ENCODE results near the gene HTT. TPM values are rescaled to one million over a fixed set of nuclear protein-coding genes. Genes with fewer than 3 reads are reported as not detected.
A peak's percentile ranks its signal among the peaks of the same experiment; 100 is the strongest.

HTT gene
- total RNA-seq, 1 donor from 2014 or later, result 50.1 TPM

DNA sequence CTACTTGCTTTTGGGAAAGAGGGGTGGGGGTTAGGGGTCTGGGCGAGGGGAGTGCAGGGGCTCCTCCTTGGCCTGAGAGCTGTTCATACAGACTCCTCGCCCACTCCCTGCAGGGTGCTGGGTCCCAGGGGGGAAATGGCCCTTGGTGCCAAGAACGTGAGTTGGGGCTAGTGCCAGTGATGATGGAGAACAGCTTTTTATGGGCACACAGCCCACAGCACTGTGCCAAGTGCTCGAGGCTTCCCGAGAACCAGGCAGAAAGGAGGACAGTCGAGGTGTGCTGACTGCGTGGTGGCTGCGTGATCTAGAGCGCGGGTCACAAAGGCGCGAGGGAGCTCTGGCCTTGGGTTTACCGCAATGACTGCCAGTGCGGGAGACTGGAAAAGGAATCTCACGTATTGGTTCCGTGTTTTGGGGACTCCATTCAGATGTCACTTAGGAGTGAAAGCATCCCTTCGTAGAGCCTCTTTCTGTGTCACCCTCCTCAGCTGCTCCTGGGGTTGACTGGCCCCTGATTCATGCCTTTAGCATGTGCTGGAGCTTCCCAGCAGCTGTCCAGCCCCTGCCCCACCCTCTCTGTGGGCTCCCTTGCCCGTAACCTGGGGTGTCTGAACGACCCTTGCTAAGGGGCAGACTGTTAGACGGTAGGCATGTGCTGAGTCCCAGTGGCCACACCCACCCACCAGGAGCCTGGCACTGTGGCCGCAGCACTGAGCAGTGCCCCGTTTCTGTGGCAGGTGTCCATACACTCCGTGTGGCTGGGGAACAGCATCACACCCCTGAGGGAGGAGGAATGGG lies 153.6 kb downstream of the HTT start:
- FAIRE-seq, result no peak
- peak in 1 of 2 donors; percentile 39 for DNase-seq (ENCODE audit: low spot score in 2 of 2)

DNA sequence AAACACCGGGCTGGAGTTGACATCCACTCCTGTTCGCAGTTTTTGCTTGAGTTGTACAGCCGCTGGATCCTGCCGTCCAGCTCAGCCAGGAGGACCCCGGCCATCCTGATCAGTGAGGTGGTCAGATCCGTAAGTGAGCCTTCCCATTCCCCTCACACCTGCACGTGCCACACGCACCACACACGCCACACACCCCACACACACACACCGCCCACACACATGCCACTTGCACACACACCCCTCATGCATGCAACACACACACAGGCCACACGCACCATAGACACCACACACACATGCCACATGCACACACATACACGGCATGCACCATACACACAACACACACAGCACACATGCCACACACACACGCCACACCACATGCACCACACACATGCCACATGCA lies 154.4 kb downstream of the HTT start:
- DNase-seq (ENCODE audit: low spot score in 2 of 2) (peak in 1 of 2 donors; percentile 7), FAIRE-seq (no peak)

DNA sequence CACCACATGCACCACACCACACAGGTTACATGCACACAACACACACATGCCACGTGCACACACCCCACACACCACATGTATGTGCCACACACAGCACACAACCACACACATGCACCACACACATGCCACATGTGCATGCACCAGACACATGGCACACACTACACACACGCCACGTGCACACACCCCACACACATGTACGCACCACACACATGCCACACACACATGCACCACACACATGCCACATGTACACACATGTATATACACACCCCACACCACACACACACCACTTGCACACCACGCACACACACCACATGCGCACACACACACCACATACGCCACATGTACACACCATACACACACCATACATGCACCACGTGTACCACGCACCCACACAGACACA lies 154.8 kb downstream of the HTT start:
- DNase-seq (ENCODE audit: low spot score in 2 of 2), result no peak
- FAIRE-seq, result no peak

DNA sequence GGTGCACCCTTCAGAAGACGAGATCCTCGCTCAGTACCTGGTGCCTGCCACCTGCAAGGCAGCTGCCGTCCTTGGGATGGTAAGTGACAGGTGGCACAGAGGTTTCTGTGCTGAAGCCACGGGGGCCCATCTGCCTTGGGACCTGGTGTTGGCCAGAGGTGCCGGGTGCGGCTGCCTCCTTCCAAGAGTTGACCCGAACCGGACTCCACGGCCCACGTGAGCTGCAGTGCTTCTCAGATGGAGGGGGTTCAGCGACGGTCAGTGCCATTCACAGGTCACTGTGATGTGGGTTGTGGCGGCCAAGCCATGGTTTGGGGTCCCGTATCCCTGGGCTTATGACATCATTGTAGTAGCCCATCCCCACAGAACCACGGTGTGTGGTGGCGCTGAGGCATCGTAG lies 155.5 kb downstream of the HTT start:
- no peak for DNase-seq (ENCODE audit: low spot score in 2 of 2)
- no peak for FAIRE-seq

DNA sequence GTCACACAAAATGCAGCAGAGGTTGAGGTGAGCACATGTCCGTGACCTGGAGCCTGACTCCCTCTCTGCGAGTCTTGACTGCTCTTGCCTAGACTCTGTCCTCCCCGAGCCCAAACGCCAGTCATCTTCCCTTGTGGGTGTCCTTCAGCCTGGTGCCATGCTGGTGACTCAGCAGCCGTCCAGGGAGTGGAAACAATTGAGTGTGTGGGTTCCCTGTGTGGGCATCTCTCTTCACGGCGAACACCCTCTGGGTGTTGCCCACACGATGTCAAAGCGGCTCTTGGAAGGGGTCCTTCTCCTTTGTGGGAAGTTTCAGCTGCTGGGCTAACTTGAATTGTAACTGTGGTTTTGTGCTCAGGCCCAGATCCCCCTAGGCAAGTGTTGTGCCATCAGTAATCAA lies 157.0 kb downstream of the HTT start:
- DNase-seq (ENCODE audit: low spot score in 2 of 2) (no peak), FAIRE-seq (no peak)

DNA sequence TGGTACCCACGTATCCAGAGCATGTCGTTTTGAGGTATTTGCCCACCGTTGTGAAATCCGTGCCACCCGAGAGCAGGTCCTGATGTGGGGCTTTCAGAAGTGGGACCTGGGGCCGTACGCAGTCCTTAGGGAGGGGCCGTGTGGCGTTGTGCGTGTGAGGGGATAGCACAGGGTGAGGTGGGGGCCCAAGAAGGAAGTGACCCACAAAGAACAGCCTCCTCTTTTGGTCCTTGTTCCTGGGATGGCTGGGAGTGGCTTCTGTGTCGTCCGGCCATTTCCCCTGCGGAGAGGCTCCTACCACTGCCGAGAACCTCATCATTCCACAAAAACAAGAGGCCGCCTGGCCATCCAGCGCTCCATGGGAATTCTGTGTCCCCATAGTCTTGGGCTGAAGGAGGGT lies 157.5 kb downstream of the HTT start:
- FAIRE-seq (no peak), DNase-seq (ENCODE audit: low spot score in 2 of 2) (no peak)

DNA sequence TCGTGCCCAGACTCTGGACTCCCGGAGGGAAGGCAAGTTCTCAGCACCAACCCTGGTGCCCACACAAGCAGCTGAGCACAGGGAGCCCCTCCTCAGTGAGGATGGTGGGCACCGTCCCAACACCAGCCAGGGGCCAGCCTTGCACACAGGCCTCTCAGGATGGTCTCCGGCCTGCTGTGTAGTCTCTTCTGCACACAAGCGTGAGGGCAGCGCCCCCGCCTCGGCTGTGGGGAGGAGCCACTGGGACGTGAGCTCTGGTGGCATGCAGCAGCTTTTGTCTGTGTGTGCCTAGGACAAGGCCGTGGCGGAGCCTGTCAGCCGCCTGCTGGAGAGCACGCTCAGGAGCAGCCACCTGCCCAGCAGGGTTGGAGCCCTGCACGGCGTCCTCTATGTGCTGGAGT lies 158.4 kb downstream of the HTT start:
- FAIRE-seq, result no peak
- DNase-seq (ENCODE audit: low spot score in 2 of 2), result no peak

DNA sequence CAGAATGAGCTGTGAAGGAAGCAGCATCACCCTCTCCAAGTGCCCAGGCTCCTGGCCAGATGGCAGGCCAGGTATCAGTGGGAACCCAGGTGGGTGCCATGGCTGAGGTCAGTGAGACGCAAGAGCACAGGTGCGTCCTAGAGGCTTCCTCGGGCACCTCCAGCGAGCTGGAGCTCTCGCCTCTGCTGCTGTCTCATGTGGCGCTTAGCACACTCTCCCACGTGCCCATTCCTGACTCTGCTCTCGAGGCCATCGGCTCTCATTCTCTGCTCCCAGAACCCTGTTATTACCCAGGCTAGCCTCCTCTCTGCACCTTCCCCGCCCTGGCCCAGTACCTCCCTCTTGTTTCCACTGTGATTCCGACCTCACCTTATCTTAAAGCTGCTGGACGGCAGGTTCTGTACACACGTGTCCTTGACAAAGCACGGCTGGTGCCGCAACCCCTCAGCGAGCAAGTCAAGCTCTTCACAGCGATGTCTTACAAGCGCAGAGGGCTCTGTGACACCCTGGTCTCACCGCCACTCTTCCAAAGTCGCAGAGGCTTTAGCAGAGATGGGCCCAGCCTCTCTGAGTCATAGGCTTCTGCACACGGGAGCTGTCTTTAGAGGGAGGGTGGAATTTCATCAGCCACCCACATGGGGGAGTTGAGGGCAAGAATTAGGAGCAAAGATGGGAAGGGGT lies 159.1 kb downstream of the HTT start:
- no peak for DNase-seq (ENCODE audit: low spot score in 2 of 2)
- no peak for FAIRE-seq

DNA sequence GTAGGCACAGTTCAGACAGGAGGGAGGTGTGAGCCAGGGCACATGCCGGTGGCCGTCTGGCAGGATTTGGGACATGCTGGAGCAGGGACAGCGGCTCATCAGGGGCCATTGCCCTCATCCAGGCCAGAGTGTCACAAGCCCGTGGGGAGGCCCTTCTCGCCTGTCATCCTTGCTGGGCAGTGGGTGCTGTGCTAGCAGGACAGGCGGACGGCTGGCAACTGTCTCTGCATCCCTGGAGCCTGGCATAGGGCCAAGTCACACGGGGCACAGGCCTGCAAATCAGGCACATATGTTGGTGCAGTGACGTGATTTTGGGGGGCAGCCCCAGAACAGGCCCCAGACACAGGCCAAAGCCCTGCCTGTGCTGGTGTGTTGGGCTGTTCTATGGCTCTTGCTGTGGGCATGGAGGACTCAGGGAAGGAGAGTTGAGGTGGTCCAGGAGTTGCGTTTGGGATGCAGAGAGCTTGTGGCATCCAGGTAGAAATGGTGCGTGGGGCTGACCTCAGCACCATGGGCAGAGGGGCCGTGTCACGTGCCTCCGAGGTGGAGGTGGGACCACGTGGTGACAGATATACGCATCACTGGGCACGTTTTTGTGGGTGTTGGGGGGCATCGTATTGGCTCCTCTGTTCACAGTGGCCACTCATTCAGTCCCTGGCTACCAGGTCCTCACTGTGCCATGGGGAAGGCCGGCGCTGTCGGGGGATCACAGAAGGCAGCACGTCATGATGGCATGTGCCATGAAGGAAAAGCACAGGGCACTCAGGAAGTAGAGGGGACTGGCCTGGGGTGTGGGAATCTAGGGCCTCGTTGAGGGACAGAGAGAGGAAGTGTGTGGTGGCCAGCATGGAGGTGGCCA lies 159.9 kb downstream of the HTT start:
- FAIRE-seq (no peak), DNase-seq (ENCODE audit: low spot score in 2 of 2) (no peak)

DNA sequence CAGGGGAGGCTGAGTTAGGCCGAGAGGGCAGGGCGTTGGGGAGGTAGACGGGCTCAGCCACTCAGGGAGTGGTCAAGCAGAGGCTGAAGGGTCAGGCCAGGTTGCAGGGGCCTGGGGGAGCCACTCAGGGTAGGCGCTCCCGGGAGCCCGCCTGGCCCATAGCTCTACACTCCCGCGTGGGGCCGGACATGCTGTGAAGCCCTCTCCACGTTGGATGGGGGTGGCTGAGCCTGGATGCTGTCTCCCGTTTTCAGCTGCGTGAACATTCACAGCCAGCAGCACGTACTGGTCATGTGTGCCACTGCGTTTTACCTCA lies 160.5 kb downstream of the HTT start:
- DNase-seq (ENCODE audit: low spot score in 2 of 2), result no peak
- no peak for FAIRE-seq

DNA sequence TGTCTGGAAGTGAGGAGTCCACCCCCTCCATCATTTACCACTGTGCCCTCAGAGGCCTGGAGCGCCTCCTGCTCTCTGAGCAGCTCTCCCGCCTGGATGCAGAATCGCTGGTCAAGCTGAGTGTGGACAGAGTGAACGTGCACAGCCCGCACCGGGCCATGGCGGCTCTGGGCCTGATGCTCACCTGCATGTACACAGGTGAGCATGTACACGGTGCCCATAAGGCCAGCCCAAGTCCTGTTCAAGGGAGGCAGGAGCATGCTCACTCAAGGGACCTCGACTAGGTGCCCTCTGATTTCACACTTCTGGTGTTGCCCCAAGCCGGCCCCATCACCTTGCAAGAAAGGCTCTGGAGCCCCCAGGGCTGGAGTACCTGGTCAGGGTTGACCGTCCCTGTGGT lies 161.1 kb downstream of the HTT start:
- no peak for DNase-seq (ENCODE audit: low spot score in 2 of 2)
- no peak for FAIRE-seq

DNA sequence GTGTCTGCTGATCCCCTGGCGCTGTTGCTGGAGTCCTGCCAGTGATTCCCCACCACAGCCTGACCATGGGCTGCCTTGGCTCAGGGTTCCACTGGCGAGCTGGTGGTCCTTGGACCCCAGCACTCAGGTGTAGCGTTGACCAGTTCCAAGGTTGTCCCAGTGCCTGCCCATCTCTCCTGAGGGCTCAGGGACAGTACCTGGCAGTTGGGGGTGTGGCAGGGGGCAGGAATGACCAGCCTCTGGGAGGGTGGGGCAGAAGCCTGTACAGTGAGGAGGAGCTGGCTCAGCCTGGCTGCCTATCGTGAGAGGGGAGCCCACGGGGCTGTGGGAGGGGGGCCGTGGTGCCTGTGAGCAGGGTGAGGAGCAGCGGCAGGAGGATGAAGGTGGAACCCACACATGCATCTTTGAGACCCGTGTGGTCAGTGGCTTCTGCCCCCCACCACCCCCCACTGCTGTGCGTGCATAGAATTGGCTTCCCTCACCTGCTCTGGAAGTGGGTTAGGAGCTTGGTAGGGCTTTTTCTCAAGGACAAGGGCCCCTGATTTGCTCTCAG lies 161.9 kb downstream of the HTT start:
- FAIRE-seq (no peak), DNase-seq (ENCODE audit: low spot score in 2 of 2) (no peak)

DNA sequence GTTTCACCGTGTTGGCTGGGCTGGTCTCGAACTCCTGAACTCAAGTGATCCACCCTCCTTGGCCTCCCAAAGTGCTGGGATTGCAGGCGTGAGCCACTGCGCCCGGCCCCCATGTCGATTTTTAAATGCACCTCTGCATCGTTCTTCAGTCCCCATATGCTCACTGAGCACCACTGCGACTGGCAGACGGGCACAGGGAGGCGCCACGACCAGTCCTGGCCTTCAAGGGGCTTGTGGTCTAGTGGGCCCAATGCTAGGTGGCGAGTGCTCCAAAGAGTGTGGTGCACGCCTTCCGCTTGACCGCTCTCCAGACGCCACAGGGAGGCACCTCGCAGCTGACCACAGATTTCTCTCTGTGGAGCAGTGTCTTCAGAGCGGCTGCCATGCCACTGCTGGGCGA lies 162.8 kb downstream of the HTT start:
- DNase-seq (ENCODE audit: low spot score in 2 of 2), result no peak

DNA sequence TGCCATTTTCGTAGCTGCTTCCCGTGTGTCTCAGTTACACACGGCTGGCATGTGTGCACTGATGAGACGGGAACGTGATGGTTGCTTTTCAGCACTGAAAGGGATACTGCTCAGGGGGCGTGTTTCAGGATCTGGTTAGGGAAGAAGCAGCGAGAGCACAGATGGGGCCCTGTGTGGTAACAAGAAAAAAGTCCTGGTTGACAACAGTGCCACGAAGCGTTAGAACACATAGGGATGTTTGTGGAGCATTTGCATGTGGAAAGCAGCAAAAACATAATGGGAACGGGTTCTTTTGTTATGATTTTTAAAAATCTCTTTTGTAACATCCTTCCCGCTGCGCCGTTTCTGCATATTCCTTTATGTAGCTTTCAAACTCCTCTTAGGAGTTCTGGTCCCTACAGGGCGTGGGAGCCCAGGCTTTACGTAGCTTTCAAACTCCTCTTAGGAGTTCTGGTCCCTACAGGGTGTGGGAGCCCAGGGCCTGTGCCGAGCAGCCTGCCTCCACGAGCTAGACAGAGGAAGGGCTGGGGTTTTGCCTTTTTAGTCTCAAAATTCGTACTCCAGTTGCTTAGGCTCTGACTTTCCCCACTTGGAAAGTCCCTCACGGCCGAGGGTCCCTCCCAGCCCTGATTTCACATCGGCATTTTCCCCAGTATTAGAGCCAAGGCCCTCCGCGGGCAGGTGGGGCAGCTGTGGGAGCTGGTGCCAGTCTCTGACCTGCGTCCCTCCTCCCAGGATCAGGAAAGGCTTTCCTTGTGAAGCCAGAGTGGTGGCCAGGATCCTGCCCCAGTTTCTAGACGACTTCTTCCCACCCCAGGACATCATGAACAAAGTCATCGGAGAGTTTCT lies 163.5 kb downstream of the HTT start:
- DNase-seq (ENCODE audit: low spot score in 2 of 2) (no peak), FAIRE-seq (no peak)

More for the DNA sequence above, 162.8 kb downstream of the HTT start:
- FAIRE-seq, result no peak

DNA sequence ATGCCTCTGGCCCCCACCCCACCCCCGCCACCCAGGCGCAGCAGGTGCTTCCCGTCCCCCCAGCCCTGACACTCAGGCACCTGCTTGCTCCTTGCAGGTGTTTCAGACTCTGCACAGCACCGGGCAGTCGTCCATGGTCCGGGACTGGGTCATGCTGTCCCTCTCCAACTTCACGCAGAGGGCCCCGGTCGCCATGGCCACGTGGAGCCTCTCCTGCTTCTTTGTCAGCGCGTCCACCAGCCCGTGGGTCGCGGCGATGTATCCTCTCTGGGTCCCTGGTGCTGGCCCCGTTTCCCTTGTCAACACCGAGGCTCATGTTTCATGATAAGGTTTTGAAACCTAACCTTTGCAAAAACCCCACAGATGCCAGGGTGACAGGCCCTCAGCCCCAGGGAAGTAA lies 164.2 kb downstream of the HTT start:
- DNase-seq (ENCODE audit: low spot score in 2 of 2), result no peak
- no peak for FAIRE-seq

DNA sequence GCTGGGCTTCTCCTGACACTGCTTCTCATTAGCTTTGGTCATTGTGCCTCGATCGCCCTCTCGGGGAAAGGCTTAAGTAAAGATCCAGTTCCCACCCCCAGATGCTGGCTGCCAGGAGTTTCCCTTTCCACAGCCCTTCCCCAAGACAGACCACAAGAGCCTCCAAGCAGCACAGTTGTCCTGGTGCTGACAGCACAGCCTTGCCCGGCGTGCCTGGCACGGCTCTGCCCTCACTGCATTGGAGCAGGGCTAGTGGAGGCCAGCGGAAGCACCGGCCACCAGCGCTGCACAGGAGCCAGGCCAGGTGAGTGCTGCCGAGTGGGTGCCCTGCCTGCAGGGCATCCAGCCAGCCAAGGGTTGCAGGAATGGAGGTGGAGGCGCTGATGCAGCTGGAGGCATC lies 164.8 kb downstream of the HTT start:
- FAIRE-seq (no peak), DNase-seq (ENCODE audit: low spot score in 2 of 2) (no peak)

DNA sequence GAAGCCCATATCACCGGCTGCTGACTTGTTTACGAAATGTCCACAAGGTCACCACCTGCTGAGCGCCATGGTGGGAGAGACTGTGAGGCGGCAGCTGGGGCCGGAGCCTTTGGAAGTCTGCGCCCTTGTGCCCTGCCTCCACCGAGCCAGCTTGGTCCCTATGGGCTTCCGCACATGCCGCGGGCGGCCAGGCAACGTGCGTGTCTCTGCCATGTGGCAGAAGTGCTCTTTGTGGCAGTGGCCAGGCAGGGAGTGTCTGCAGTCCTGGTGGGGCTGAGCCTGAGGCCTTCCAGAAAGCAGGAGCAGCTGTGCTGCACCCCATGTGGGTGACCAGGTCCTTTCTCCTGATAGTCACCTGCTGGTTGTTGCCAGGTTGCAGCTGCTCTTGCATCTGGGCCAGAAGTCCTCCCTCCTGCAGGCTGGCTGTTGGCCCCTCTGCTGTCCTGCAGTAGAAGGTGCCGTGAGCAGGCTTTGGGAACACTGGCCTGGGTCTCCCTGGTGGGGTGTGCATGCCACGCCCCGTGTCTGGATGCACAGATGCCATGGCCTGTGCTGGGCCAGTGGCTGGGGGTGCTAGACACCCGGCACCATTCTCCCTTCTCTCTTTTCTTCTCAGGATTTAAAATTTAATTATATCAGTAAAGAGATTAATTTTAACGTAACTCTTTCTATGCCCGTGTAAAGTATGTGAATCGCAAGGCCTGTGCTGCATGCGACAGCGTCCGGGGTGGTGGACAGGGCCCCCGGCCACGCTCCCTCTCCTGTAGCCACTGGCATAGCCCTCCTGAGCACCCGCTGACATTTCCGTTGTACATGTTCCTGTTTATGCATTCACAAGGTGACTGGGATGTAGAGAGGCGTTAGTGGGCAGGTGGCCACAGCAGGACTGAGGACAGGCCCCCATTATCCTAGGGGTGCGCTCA lies 165.8 kb downstream of the HTT start:
- DNase-seq (ENCODE audit: low spot score in 2 of 2) (no peak), FAIRE-seq (no peak)

DNA sequence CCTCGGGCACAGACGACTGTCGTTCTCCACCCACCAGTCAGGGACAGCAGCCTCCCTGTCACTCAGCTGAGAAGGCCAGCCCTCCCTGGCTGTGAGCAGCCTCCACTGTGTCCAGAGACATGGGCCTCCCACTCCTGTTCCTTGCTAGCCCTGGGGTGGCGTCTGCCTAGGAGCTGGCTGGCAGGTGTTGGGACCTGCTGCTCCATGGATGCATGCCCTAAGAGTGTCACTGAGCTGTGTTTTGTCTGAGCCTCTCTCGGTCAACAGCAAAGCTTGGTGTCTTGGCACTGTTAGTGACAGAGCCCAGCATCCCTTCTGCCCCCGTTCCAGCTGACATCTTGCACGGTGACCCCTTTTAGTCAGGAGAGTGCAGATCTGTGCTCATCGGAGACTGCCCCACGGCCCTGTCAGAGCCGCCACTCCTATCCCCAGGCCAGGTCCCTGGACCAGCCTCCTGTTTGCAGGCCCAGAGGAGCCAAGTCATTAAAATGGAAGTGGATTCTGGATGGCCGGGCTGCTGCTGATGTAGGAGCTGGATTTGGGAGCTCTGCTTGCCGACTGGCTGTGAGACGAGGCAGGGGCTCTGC lies 166.5 kb downstream of the HTT start:
- FAIRE-seq, result no peak
- no peak for DNase-seq (ENCODE audit: low spot score in 2 of 2)
